ENCODE measurements around the gene SULT4A1. TPM values are rescaled to one million over a fixed set of nuclear protein-coding genes. Genes with fewer than 3 reads are reported as not detected.

Gene SULT4A1
- total RNA-seq, 1 experiment from 2014 or later: 15.0 TPM

GRCh38 chr22:43844560-43845545 lies 17.5 kb downstream of the SULT4A1 start:
- H3K4me2 ChIP-seq (ENCODE audit: insufficient read depth, insufficient read length, low read length): no peak overlapping the region
- no peak overlapping the region for H2BK20ac ChIP-seq (ENCODE audit: low read depth, low read length, poor library complexity, severe bottlenecking)
- Mint-ChIP-seq H3K27me3 (ENCODE audit: low read depth) (peaks cover 2% of the 10 kb centered on the region; the same call in 1 of the 2 replicates), H3K36me3 (ENCODE audit: insufficient read depth in 1 of 3, low read depth in 3 of 3) (peaks cover 0 to 4% (median 1%) of the 10 kb centered on the region in 3 experiments; a peak in 1 of 7 replicates), H3K27ac (peak overlapping the region; percentile 86 to 96 (median 88); a peak in 5 of 7 replicates), H3K4me1 (peaks cover 33 to 40% of the 10 kb centered on the region in 2 experiments), H3K9me3 (no peaks in the 10 kb centered on the region), H3K4me3 (no peak overlapping the region)
- no peak for DNase-seq
- H2BK120ac ChIP-seq (ENCODE audit: low read depth, low read length, poor library complexity, severe bottlenecking): no peak overlapping the region
- TF ChIP-seq, protein P1, sequence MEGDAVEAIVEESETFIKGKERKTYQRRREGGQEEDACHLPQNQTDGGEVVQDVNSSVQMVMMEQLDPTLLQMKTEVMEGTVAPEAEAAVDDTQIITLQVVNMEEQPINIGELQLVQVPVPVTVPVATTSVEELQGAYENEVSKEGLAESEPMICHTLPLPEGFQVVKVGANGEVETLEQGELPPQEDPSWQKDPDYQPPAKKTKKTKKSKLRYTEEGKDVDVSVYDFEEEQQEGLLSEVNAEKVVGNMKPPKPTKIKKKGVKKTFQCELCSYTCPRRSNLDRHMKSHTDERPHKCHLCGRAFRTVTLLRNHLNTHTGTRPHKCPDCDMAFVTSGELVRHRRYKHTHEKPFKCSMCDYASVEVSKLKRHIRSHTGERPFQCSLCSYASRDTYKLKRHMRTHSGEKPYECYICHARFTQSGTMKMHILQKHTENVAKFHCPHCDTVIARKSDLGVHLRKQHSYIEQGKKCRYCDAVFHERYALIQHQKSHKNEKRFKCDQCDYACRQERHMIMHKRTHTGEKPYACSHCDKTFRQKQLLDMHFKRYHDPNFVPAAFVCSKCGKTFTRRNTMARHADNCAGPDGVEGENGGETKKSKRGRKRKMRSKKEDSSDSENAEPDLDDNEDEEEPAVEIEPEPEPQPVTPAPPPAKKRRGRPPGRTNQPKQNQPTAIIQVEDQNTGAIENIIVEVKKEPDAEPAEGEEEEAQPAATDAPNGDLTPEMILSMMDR (conservative IDR thresholded peaks at IDR 0.05): no peak
- H3K4ac ChIP-seq (ENCODE audit: low read depth, low read length): no peak overlapping the region
- H2AK5ac ChIP-seq (ENCODE audit: insufficient read length, low read length): no peak overlapping the region
- no peak overlapping the region for H3K27ac ChIP-seq (ENCODE audit: insufficient read length, low read depth, low read length)
- no peak overlapping the region for H3K9ac ChIP-seq (ENCODE audit: extremely low read depth, insufficient read length, low read length)
- no peak overlapping the region for H2BK12ac ChIP-seq (ENCODE audit: insufficient read length, low read depth, low read length)
- H4K20me1 ChIP-seq (ENCODE audit: control insufficient read depth, insufficient read depth, insufficient read length): no peaks in the 10 kb centered on the region
- H3K14ac ChIP-seq (ENCODE audit: insufficient read depth, low read length): peak overlapping the region; percentile 40; the same call in 1 of the 2 replicates
- no peak overlapping the region for H3T11ph ChIP-seq (ENCODE audit: low read length)
- H3K4me1 ChIP-seq (ENCODE audit: insufficient read depth, low read length): no peaks in the 10 kb centered on the region
- peak overlapping the region; percentile 9 for H3K18ac ChIP-seq (ENCODE audit: insufficient read length, low read depth, low read length)
- no peak overlapping the region for H2AFZ ChIP-seq (ENCODE audit: low read length)
- no peak overlapping the region for H2BK15ac ChIP-seq (ENCODE audit: low read depth, low read length)
- H2BK5ac ChIP-seq (ENCODE audit: insufficient read length, low read length): no peak overlapping the region
- H4K91ac ChIP-seq (ENCODE audit: insufficient read length, low read depth, low read length): no peak overlapping the region
- no peak overlapping the region for H4K8ac ChIP-seq (replicated peaks; ENCODE audit: insufficient read length, low read depth, low read length)
- H3K23me2 ChIP-seq (ENCODE audit: insufficient read length, low read depth, low read length, poor library complexity, severe bottlenecking): no peaks in the 10 kb centered on the region
- no CpG with 5 or more reads among the region's 31 CpGs for WGBS (ENCODE audit: extremely low coverage, insufficient read length, low lambda C conversion rate)
- no peak overlapping the region for H3K56ac ChIP-seq (ENCODE audit: insufficient read length, low read depth, low read length)
- H3K27me3 ChIP-seq (ENCODE audit: insufficient read depth, low read length): no peaks in the 10 kb centered on the region
- peaks cover 4% of the 10 kb centered on the region for H3K79me1 ChIP-seq (ENCODE audit: insufficient read depth, low read depth, low read length, poor library complexity, severe bottlenecking)
- H3K23ac ChIP-seq (ENCODE audit: insufficient read length, low read depth, low read length): no peak overlapping the region
- H3K79me2 ChIP-seq (ENCODE audit: insufficient read depth, low read length): peaks cover 8% of the 10 kb centered on the region; the same call in 1 of the 2 replicates
- H4K5ac ChIP-seq (ENCODE audit: insufficient read length, low read depth, low read length): no peak overlapping the region
- H3K9me3 ChIP-seq (ENCODE audit: control insufficient read depth, low read depth, low read length): no peaks in the 10 kb centered on the region

Measured in H9 (cell line).